SK-N-MC (cell line): Measurements from ENCODE around the gene SIK2.

Experiments used
- DNase-seq: peaks from one replicate; pipeline ENCODE4 v3.0.0-alpha.2; 2011; ENCODE audit warnings: low read depth, low spot score
- H3K27ac ChIP-seq: fragments of 200-600 bp; sonication (generic); 2 replicates; pipeline ENCODE4 v1.5.1; 2016; ENCODE audit warnings: mixed run types
- H3K36me3 ChIP-seq: fragments of 200-600 bp; sonication (generic); 2 replicates; pipeline ENCODE4 v1.6.1; 2017; ENCODE audit warnings: antibody characterized with exemption, low read length, mixed read lengths; ENCODE audit not compliant: insufficient read depth
- H3K4me3 ChIP-seq: fragments of 200-600 bp; sonication (generic); 2 replicates; pipeline ENCODE4 v1.5.1; 2016
- H3K9ac ChIP-seq: fragments of 200-600 bp; sonication (generic); 2 replicates; pipeline ENCODE4 v1.8.0; 2017; ENCODE audit warnings: mixed run types, mixed read lengths; ENCODE audit not compliant: insufficient read length
- H3K9me3 ChIP-seq: fragments of 200-600 bp; sonication (generic); 2 replicates; pipeline ENCODE4 v1.6.1; 2017; ENCODE audit warnings: low read depth, mild to moderate bottlenecking, antibody characterized with exemption, low read length, moderate library complexity, mixed read lengths
- EZH2 ChIP-seq: fragments of 200-600 bp; sonication (generic); IDR thresholded peaks from one replicate; pipeline ENCODE4 v1.6.1; 2017; ENCODE audit warnings: antibody characterized with exemption
- FOXP2 ChIP-seq: optimal IDR thresholded peaks from 2 replicates; pipeline ENCODE3; 2011; ENCODE audit warnings: mild to moderate bottlenecking, moderate library complexity; ENCODE audit not compliant: insufficient read depth; ENCODE audit errors: extremely low read length, control extremely low read depth
- POLR2AphosphoS5 ChIP-seq: IDR thresholded peaks from 2 replicates; pipeline ENCODE4 v1.6.1; 2012; ENCODE audit warnings: mild to moderate bottlenecking, low read depth, low read length, borderline replicate concordance

Gene SIK2

GRCh38 chr11:111684251-111684650 lies 82.0 kb downstream of the SIK2 start:
- H3K9ac ChIP-seq, result no peak overlapping the region
- no peak overlapping the region for H3K4me3 ChIP-seq
- H3K36me3 ChIP-seq, result peaks cover 13% of the 10 kb centered on the region; the same call in 1 of the 2 replicates
- H3K9me3 ChIP-seq, result no peaks in the 10 kb centered on the region
- no peak overlapping the region for H3K27ac ChIP-seq
- DNase-seq, result no peak
- TF ChIP-seq EZH2, result no peak
- TF ChIP-seq POLR2AphosphoS5, result no peak
- no peak for TF ChIP-seq FOXP2

- TF ChIP-seq FOXP2 (no peak), EZH2 (no peak), POLR2AphosphoS5 (no peak)
- Histone ChIP-seq H3K4me3 (no peak overlapping the region), H3K9me3 (no peaks in the 10 kb centered on the region), H3K36me3 (peaks cover 14% of the 10 kb centered on the region; the same call in 1 of the 2 replicates), H3K27ac (no peak overlapping the region), H3K9ac (no peak overlapping the region)
- DNase-seq, result no peak
These were observed 85.8 kb downstream of the SIK2 start for GRCh38 chr11:111688013-111688412.

GRCh38 chr11:111691176-111691575 lies 88.9 kb downstream of the SIK2 start:
- no peak overlapping the region for H3K27ac ChIP-seq
- DNase-seq, result no peak
- peaks cover 14% of the 10 kb centered on the region; the same call in 1 of the 2 replicates for H3K36me3 ChIP-seq
- no peaks in the 10 kb centered on the region for H3K9me3 ChIP-seq
- TF ChIP-seq EZH2 (no peak), POLR2AphosphoS5 (no peak), FOXP2 (no peak)
- H3K4me3 ChIP-seq, result no peak overlapping the region
- no peak overlapping the region for H3K9ac ChIP-seq

GRCh38 chr11:111691741-111692140 lies 89.5 kb downstream of the SIK2 start:
- no peak for TF ChIP-seq EZH2
- TF ChIP-seq FOXP2, result no peak
- TF ChIP-seq POLR2AphosphoS5, result no peak

GRCh38 chr11:111693224-111693937 lies 91.1 kb downstream of the SIK2 start:
- H3K4me3 ChIP-seq, result no peak overlapping the region
- H3K9ac ChIP-seq, result no peak overlapping the region
- no peaks in the 10 kb centered on the region for H3K9me3 ChIP-seq
- no peak for DNase-seq
- H3K36me3 ChIP-seq, result peaks cover 9% of the 10 kb centered on the region; the same call in 1 of the 2 replicates
- H3K27ac ChIP-seq, result no peak overlapping the region
- no peak for TF ChIP-seq POLR2AphosphoS5
- no peak for TF ChIP-seq EZH2
- no peak for TF ChIP-seq FOXP2

More at GRCh38 chr11:111691741-111692140, 89.5 kb downstream of the SIK2 start:
- Histone ChIP-seq H3K9me3 (no peaks in the 10 kb centered on the region), H3K9ac (no peak overlapping the region), H3K27ac (no peak overlapping the region), H3K4me3 (no peak overlapping the region), H3K36me3 (peaks cover 14% of the 10 kb centered on the region; the same call in 1 of the 2 replicates)
- DNase-seq, result no peak

- H3K4me3 ChIP-seq, result no peak overlapping the region
- no peak for TF ChIP-seq EZH2
- H3K27ac ChIP-seq, result no peak overlapping the region
- no peak overlapping the region for H3K9ac ChIP-seq
- H3K36me3 ChIP-seq, result no peaks in the 10 kb centered on the region
- DNase-seq, result no peak
- H3K9me3 ChIP-seq, result no peaks in the 10 kb centered on the region
These were observed 92.6 kb downstream of the SIK2 start for GRCh38 chr11:111694851-111695250.

GRCh38 chr11:111696556-111696955 lies 94.3 kb downstream of the SIK2 start:
- no peak for TF ChIP-seq POLR2AphosphoS5
- Histone ChIP-seq H3K9me3 (no peaks in the 10 kb centered on the region), H3K9ac (no peak overlapping the region), H3K4me3 (no peak overlapping the region), H3K36me3 (0 out of 2 replicates have a peak, but pooled peaks cover 4% of the 10 kb centered on the region), H3K27ac (no peak overlapping the region)
- DNase-seq, result no peak

GRCh38 chr11:111697933-111698371 lies 95.7 kb downstream of the SIK2 start:
- Histone ChIP-seq H3K36me3 (peaks cover 6% of the 10 kb centered on the region; the same call in 1 of the 2 replicates), H3K4me3 (no peak overlapping the region), H3K27ac (no peak overlapping the region), H3K9me3 (no peaks in the 10 kb centered on the region), H3K9ac (no peak overlapping the region)
- TF ChIP-seq FOXP2, result no peak
- no peak for DNase-seq

- TF ChIP-seq POLR2AphosphoS5 (no peak), EZH2 (no peak), FOXP2 (no peak)
- Histone ChIP-seq H3K27ac (no peak overlapping the region), H3K9ac (no peak overlapping the region), H3K4me3 (no peak overlapping the region), H3K36me3 (peaks cover 16% of the 10 kb centered on the region), H3K9me3 (no peaks in the 10 kb centered on the region)
- no peak for DNase-seq
These were observed 96.8 kb downstream of the SIK2 start for GRCh38 chr11:111698852-111699559.
